HG03520 (cell line): ENCODE results near the gene RMDN3.
A peak's percentile ranks its signal among the peaks of the same experiment; 100 is the strongest.

ENCODE experiments used
- ATAC-seq: cut with Tn5 transposase; IDR thresholded peaks from one replicate; pipeline ENCODE4 v1.9.1; 2021; ENCODE audit warnings: mild to moderate bottlenecking, moderate library complexity; ENCODE audit not compliant: unreplicated experiment

Gene RMDN3

DNA sequence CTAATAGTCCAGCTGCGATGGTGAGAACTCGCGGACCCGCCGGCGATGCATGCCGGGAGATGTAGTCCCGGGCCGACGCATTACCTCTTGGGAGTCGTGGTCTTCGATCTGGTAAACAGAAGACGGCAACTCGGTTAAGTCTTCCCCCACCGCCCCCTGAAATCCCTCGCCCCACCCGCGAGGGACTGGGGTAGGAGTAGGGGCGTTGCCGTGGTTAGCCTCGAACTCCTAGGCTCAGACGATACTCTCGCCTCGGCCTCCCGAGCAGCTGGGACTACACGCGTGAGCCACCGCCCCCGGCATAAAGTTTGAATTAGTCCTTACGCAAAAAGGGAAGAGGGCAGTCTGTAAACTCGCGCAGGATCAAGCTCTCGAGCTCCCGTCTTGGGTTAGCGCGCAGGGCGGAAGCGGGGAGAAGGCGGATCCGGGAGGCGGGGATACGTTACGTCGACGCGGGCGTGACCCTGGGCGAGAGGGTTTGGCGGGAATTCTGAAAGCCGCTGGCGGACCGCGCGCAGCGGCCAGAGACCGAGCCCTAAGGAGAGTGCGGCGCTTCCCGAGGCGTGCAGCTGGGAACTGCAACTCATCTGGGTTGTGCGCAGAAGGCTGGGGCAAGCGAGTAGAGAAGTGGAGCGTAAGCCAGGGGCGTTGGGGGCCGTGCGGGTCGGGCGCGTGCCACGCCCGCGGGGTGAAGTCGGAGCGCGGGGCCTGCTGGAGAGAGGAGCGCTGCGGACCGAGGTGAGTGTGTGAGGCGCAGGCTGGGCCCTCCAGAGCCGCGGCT is 60.2 kb downstream of the RMDN3 start, which contains the start of gene RAD51:
TSS of gene RAD51 (plus strand) at position 487 of the 781 bp plus-strand sequence. CDS start 3,585 bp downstream, outside the sequence.
- peak; percentile 74 for ATAC-seq

DNA sequence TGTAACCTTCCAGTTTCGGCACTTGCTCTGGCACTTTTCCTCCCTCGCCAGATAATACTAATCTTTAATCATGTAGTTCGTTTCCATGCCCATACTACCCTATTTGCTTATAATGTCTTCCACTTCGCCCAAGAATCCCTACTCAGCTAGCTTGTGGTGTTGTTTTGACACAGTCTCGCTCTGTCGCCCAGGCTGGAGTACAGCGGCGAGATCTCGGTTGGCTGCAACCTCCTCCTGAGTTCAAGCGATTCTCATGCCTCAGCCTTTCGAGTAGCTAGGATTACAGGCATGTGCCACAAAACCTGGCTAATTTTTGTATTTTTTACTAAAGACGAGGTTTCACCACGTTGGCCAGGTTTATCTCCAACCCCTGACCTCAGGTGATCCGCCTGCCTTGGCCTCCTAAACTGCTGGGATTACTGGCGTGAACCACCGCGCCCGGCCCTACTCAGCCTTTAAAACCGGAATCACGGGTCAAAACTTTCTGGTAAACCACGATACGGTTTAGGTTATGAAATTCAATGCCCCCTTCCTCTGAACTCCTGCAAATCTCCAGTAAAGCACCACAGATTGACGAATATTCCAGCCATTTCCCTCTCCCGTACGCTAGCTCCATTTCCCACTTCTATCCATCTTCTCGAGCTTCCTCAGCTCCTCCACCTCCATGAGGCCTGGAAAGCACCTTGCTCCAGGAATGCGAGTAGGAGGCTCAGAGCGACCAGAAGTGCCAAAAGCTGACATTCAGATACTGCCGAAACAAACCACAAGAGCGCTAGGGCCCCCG is 61.0 kb downstream of the RMDN3 start:
- ATAC-seq: no peak

DNA sequence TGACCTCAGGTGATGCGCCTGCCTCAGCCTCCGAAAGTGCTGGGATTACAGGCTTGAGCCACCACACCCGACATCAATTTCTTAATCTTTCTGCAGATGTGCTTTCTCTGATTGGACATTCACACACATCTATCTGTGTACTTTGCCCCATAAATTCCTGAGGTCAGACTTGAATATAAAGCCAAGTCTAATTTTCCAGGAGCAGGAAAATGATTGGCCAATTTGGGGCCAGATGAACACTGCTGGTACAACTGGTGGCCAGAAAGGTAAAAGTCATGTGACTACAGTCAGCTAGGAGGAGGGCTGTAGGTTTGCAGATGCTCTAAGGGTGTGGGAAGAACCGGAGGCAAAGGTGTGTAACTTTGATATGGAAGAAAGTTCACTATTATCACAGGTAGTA is 63.3 kb downstream of the RMDN3 start:
- no peak for ATAC-seq

- no peak for ATAC-seq
These were observed 65.9 kb downstream of the RMDN3 start for GRCh38 chr15:40688932-40689799.
